Eye (tissue), 1 donor: Measurements from ENCODE around the gene DRD3.
A peak's percentile ranks its signal among the peaks of the same experiment; 100 is the strongest.

ENCODE experiments used
- DNase-seq: peaks from one replicate; pipeline ENCODE4 v3.0.0-alpha.2; 2015

The DRD3 gene

DNA sequence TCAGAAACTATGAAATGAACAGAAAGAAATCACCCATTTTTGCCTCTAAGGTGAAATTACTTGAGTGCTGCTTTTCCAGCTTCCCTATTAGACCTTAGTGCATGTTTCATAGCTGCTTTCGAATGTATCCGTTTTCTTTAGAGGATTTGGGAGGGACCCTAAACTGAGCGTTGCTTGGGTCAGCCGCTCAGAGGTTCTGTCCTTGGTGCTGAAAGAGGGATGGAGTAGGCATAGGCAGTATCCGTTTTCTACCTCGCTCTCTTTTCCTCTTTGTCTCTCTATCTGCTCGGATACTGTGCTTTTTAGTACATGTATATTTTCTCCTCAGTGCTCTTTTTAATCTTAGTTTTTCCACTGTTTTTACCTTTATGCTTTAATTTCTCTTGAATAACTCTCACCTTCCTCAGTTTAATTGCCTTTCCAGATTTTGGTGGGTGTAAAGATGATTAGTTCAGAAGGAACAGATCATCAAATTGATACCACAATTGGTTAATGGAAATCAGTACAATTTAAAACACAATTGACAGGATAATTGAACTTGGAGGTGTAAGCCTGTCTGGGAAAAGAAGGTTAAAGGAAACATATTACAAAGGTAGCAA, at the start of gene DRD3:
DRD3 (minus strand) TSS at position 283 of the 599 bp plus-strand sequence. CDS start 7,060 bp downstream, outside the sequence.
- peak; percentile 87 for DNase-seq

DNA sequence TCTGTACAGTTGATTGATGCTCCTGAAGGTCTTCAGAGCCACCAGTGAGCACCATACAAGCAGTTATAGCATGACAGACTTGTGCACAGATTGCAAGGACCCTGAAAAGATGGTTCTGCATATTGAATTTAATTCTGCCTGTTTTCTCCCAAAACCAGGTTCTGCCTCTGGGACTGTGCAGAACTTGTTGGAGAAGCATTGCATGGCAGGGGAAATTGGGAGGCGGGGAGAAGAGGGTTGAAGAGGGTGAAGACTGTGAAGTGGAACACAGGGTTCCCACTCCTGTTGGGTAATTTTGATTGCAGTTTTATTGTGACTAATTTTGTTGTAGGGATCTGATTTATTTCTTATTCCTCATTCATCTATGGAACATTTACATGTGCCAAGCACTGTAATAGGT, 48.2 kb upstream of the DRD3 start:
- DNase-seq = no peak

DNA sequence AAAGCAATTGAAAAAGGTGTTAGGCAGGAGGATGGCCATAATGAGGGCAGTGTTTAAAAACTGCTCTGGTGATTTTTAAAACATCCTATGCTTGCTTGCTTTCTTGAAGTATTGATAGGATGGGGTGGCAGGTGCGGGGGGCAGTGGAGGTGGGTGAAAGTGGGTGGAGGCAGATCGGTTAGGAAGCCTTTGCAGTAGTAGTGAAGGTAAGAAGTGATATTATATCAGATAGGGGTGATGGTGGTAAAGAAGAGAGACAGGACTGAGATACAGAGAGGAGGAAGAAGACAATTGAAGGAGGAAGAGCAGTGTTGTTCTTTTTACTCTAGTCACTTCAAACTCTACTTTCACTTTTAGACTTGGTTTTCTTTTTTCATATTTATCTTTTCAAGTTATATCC, 47.5 kb upstream of the DRD3 start:
- no peak for DNase-seq

DNA sequence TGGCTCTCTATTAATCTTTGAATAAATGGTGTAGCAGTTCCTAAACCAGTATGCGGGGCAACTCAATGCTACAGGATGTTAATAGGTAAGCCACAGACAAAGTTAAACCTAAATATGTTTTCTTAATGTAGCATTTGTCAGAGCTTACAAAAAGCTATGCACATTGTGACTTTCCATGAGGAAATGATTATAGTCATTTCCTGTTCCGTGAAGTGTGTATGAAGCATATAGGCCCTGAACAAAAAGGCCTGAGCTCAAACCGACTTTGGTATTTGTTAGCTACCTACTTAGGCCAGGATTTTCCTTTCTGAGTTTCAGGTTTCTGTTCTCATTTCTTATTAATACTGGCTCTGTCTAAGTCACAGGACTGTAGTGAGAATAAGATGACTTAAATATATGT, 44.3 kb upstream of the DRD3 start:
- no peak for DNase-seq

DNA sequence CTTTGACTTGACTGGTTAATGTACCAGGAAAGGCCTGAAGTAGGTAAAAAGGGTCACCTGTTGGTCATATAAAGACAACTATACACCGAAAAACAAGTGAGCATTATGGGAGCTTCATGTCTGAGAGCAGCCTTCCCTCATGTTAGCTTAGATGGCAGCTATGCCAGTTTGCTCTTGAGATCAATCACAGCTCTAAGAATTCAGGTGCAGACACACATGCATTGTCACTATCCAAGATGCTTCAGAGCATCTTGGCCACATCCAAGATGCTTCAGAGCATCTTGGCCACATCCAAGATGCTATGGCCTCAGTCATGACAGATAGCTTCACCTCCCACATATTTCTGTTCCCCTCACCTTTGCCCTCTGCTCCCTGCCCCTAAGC, 43.0 kb upstream of the DRD3 start:
- DNase-seq = no peak

DNA sequence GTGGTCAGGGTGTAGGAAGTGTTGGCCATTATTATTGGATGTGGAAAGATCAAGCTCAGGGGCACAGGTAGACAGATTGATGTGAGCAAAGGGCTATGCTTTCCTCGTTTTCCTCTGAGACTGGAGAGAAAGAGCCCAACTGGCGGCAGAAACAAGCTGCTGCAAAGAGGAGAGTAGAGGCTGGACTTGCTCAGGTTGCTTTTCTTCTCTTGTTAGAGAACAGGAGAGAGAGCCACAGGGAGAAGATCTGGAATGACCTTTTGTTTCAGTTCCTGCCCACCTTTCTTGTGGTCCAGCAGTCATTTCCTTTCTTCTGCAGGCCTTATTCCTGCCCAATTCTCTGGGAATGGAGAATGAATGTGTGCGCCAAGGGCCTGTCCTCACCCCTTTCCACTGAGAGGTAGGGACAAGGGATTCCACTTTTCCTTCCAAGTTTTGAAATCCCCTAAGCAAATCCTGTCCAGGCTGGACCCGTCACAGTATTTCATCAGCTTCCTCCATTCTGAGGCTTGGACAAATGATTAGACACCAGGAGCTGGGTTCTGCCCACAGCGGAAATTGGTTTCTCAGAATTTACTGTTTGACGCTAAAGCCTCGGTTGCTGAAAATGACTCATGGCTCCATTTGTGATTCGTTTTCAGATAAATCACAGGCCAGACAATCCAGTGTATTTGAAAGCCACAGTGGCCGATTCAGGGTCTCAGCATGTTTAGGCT, 42.5 kb upstream of the DRD3 start:
- no peak for DNase-seq

DNA sequence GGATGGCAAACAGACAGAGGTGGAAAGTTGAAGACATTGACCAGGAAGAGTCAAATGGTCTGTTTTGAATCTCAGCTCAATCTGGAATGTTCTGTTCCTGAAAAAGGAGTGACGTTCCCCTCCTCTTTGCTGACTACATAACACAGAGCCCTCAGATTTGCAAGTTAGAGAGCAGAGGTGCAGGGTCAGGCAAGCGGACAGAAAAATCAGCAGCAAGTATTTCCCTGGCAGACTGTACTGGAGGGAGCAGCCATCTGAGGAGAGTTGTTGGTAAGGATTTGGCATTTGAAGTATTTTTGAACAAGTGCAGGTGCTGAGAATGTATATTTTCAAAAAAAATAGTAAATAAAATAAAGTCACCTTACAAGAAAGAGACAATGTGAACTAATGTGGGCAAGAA, 40.9 kb upstream of the DRD3 start:
- DNase-seq = no peak

DNA sequence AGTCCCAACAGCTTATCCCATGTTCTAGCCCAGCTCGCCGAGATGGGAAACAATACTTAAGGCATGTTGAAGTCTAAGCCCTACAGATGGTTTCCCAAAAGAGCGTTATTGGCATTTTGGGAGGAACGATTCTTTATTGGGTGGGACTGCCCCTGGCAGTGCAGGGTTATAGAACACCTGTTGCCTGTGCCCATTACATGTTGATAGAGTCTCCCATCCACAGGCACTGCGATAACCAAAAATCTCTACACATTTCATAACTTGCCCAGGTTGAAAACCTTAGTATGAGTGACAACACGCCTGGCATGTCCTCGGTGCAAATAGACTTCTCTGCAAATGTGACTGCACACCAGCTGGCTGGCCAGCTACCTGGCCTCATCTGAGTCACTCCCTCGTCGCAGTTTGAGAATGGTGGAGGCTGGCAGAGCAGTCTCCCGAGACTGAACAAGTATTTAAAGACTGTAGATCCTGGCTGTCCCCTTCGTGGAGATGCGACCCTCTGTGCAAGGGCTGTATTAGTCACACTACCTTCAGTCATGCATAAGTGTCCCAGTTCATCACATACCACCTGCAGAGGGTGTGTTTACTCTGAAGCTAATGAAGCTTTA, 39.8 kb upstream of the DRD3 start:
- no peak for DNase-seq

DNA sequence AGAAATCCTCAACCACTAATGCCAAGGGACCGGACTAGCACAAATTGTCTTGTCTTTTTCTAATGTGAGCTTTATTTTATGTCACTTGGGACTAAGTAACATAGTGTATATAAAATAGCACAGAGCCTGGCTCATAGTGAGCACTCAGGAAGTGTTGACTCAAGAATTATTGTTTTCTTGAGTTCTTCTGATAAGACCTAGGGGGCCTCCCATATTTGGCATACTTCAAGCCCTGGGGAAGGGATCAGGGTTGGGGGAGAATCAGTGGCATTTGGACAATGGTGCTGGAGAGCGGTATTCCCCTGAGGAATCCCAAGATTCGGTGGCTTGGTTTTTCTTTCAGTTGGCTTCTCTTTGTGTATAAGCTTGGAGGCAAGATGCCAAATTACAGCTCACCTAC, 39.2 kb upstream of the DRD3 start:
- DNase-seq = no peak

DNA sequence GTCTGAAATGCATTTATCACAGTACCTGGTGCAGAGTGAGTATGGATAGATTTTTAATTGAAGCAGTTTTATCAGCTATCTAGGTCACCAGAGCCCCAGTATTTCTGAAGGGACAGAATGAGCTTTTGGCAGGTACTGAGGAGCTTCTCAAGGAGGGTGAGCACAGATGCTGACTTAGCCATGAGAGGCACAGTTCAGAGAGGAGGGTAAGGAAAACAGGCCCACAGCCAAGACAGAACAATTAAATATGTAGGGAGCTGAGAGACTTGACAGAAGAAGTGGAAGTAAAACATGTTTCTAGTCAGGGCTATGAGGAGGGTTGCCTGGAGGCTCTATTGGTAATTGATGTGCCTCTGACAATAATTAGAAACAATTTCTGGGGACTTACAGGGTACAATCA, 38.4 kb upstream of the DRD3 start:
- no peak for DNase-seq

DNA sequence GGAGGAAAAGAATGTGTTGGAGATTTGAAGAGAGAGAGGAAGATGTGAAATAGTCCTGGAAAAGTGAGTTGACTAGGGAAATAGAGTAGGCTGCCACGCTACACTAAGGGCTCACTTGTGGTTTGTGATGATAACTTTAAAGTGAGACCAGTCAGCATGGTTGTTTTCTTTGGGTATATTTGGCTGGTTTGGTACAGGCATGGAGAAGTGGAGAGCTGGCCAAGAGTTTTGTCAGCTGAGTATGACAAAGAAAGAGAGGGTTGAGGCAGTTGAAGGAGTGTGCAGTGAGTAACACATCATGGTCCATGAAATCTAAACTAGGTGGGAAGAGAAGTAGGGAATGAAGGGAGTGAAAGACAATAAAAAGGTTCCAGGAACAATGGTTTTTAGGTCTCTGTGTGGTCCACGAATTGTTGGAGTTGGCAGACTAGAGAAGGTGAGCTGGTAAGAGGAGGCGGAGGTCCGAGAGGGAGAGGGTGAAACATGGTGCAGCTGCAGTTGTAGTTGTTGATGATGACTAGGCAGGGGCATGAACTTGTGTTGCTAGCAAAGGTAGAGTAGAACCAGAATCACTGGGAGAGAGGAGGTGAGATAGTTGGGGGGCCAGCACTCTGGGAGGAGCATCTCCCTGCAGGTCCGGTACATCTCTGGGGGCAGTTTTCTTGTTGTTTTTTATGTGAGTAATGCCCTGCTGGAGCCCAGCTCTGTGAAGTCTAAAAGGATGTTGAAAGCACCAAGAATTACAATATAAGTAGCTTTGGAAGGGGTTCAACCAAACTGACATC, 37.5 kb upstream of the DRD3 start:
- DNase-seq = no peak

DNA sequence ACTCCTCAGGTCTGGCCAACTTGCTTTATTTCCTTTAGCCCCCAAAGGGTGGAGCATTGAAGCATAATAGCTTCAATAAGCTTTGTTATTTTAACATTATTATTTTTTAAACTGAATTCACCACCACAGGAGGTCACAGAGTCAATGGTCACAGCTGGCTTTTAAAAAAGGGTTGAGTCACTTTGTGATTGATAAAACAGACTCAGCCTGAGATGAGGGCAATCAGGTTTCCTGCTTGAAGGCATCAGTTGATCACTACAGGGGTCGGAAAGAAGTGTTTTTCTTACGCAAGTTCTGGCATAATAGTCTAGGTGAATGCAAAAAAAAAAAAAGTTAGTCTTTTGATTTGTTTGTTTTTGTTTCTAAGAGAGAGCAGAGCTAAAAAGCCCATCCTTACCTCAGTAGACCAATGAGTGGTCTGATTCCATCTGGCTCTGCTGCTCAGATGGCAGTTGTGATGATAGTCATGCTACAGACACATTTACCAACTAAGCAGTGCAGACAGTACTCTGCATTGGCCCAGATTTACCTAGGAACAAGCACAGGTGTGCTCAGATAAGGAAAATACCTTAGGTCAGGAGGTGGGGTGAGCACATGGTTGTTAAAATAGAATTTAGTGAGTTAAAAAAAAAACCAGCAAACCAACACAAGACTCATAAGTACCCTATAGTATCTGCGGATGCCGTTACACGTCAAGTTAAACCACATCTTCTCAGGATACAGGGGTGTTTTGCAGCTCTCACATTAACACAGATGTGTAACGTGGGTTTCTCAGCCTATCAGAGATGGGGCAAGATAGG, 35.9 kb upstream of the DRD3 start:
- DNase-seq = no peak

DNA sequence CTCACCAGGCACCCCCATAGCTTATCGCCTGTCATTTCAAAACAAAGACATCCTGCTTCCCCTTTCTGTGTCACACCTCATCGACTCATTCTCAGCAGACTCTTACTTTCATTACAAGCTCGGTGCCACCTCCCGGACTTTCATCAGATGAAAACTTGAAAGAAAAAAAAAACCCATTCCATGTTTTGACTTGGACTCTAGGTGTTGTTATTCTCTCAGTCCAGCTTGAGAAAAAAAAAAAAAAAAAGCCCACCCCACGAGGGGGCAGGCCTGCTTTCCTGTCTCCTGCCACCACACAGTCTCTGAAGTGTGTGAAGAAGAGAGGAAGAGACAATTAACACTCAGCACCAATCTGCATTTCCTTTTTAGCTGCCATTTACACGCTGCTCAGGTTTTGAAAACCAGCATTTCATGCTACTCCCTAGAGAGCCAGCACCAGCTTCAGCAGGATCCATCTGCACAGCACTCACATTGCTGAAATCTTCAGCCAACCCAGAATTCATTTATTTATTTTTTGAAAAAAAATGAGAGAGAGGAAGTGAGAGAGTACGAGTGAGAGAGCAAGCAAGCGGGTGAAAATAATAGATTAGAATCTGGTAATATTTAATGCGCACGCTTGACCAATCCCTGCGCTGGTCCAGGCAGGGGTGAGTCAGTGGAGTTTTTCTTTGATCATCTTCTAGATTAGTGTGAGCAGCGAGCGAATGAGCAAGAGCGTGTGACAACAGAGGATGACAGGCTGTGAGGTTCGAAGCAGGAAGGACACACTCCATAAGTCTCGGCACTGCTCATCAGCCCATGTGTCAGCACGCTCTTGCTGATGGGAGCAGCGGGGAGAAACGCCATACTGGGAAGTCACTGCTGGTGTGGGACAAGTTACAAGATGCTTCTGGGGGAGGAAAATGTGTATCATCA, 35.0 kb upstream of the DRD3 start:
- DNase-seq = peak; percentile 77

DNA sequence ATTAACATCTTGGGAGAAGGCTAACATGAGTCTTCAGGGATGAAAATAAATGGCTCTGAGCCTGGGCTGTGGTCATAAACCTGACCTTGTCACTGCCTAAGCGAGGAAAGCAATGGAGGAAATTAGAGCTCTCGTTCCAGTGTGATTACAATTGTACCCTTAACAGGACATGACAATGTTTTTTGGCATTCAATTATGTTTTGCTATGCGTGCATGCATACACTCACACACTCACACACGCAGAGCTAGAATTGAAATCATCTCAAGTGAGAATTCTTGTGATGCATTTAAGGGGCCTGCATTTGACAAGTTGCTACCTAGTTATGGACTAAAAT, 34.4 kb upstream of the DRD3 start:
- DNase-seq = peak; percentile 56

DNA sequence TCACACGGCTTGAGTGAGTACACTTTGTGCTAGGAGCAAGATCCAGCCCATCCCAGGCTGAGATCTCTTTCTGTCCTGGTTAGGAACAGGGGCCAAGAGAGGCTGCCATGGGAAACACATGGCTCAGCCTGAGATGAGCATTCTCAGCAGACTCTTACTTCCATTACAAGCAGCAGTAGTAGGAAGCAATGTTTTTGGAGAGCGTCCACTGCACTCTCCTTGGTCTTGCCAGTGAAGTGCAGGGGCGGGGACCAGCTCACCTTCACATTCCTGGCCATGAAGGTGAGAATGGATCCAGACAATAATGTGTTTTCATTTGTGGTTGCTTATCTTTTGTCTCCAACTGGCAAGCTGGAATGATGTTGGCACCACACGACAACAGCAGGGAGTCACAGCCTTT, 33.8 kb upstream of the DRD3 start:
- DNase-seq = no peak

DNA sequence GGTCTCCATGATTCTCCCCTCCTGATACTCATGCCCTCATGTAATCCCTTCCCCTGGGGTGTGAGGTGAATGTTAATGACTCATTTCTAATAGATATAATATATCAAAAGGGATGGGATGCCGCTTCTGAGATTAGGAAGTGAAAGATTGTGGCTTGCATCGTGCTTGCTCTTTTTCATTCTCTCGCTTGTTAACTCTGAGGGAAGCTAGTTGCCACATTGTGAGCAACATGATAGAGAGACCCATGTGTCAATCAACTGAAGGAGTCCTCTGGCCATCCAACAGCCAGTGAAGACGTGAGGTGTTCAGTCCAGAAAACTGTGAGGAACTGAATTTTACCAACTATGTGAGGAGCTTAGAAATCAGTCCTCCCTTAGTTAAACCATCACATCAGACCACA, 28.9 kb upstream of the DRD3 start:
- no peak for DNase-seq

DNA sequence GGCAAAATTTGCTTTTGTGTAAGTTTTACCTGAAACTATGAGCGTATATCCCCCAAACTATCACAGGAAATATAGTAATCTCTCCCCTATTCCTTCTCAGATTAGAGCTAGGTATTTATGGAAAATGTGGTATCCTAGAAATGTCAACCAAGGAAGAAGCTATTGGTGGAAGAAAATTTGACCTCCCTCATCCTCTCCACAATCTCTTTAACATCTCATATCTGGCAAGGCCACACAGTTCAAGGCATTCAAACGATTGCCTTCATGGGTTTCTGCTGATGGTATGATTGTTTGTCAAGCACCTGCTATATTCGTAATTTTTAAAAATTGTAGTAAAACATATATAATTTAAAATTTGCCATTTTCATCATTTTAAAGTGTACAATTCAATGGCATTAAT, 27.5 kb upstream of the DRD3 start:
- no peak for DNase-seq

DNA sequence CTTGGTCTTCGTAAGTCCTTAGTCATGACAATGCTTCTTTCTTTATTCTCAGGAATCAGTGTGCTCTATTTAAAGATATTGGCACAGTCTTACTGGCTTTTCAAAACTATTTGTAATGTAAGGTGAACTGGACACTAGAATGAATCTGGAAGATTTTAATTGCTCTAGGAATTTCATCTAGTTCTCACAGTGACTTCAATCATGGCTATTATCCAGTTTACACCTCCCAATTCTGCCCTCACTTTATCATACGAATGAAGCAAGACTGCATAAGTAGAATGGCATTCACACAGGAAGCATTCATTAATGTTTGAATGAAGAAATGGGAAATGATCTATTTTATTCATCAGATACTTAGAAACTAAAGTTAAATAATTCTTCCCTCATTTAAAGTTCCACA, 26.7 kb upstream of the DRD3 start:
- DNase-seq = no peak

DNA sequence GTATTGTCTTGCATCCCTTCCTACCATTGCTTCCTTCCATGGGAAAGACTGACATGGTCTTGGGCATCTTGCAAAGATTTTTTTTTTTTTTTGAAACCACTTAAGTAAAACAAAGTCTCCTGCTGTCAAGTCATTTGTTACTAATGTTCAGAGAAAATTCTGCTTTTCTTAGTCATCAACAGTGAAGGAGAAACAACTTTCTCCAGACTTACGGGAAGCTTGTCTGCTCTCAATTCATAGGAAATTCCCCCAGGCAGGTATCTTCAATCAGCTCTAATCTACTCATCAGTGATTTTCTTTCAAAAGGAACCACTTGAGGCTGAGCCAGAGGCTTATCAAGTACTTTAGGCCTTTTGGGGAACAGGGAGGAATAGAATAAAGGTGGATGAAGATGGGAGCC, 15.9 kb upstream of the DRD3 start:
- DNase-seq = no peak

DNA sequence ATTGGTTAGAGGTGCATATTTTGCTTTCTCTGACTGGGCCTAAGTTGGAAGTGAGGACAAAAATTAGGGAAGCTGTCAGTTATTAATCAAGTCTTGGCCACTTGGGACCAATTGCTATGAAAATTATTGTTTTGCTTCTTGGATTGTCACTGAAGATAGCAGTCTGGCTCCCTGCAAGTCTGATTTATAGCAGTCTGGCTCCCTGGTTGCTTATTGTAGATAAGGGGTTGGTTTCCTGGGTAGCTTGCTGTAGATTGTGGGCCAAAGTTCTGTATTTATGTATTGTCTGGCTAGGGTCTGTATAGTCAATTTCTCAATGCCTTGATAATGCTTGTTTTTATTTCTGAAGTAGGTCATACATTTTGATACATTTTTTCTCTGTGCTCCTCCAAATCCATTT, 13.3 kb upstream of the DRD3 start:
- DNase-seq = no peak

DNA sequence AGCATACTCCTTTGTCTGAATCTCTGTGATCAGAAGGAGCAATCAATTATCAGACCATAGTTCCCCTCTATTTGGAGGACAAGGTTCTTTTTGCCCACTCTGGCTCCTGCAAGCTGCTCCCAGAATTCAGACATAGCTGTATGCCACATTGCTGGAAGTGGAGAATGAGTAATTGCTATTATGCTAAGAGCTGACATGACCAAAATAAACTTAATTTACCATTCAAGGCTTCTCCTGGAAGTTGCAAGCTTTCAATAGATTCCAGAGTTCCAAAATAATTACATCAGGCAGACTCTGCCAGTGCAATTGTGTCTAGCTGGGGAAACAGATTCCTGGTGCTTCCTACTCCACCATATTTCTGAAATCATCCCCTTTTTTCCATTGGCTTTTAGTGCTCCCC, 7.6 kb upstream of the DRD3 start:
- DNase-seq = no peak

DNA sequence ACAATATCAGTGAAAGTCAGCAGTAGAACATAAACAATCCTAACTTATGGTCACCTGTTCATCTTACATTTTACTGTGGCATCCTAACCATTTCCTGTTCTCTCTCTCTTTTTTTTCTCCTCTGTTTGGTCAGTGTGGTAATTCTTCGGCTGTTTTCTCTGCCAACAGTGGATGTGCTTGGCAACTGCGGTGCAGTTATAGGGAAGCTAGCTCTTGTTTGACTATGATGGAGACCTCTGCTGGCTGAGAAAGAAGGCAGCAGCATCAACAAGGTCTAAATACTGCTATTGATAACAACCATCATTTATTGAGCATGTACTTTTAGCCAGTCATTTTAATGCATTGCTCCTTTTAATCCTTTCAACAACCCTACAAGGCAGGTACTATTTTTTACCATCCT, 723 bp upstream of the DRD3 start:
- DNase-seq = peak; percentile 10
